DMS79 (cell line): ENCODE results near the gene STEAP3.

ENCODE experiments used
- DNase-seq: peaks from one replicate; lab custom pipeline; 2025; lab: John Stamatoyannopoulos, UW

Gene STEAP3

GRCh38 chr2:119227346-119227745, 3.7 kb downstream of the STEAP3 start:
- no peak for DNase-seq

- no peak for DNase-seq
Observed at GRCh38 chr2:119228136-119228535, 4.5 kb downstream of the STEAP3 start.

- no peak for DNase-seq
Observed at GRCh38 chr2:119228964-119229363, 5.3 kb downstream of the STEAP3 start.

GRCh38 chr2:119229716-119230115, 6.1 kb downstream of the STEAP3 start:
- no peak for DNase-seq

- no peak for DNase-seq
Observed at GRCh38 chr2:119230219-119231185, 6.9 kb downstream of the STEAP3 start.

GRCh38 chr2:119231975-119232665, 8.5 kb downstream of the STEAP3 start:
- no peak for DNase-seq

- no peak for DNase-seq
Observed at GRCh38 chr2:119232666-119232993, 9.0 kb downstream of the STEAP3 start.

- no peak for DNase-seq
Observed at GRCh38 chr2:119233326-119234020, 9.8 kb downstream of the STEAP3 start.

- no peak for DNase-seq
Observed at GRCh38 chr2:119234021-119235019, 10.7 kb downstream of the STEAP3 start.

- DNase-seq = no peak
Observed at GRCh38 chr2:119236796-119237195, 13.2 kb downstream of the STEAP3 start.

GRCh38 chr2:119240311-119241204, 16.9 kb downstream of the STEAP3 start:
- peak; percentile 86 for DNase-seq

- DNase-seq = no peak
Observed at GRCh38 chr2:119241205-119241532, 17.5 kb downstream of the STEAP3 start.

GRCh38 chr2:119242276-119243119, 18.9 kb downstream of the STEAP3 start:
- peak; percentile 30 for DNase-seq

GRCh38 chr2:119243621-119244020, 20.0 kb downstream of the STEAP3 start:
- DNase-seq = no peak

- no peak for DNase-seq
Observed at GRCh38 chr2:119245076-119245840, 21.6 kb downstream of the STEAP3 start.

GRCh38 chr2:119245841-119246230, 22.2 kb downstream of the STEAP3 start:
- no peak for DNase-seq

GRCh38 chr2:119246884-119247843, 23.5 kb downstream of the STEAP3 start:
- no peak for DNase-seq

- DNase-seq = no peak
Observed at GRCh38 chr2:119247844-119248271, 24.2 kb downstream of the STEAP3 start.
